Epithelial cell of proximal tubule (primary cell): Measurements from ENCODE around the gene GATAD2B. TPM values are rescaled to one million over a fixed set of nuclear protein-coding genes. Genes with fewer than 3 reads are reported as not detected.
"Not testable (repeated sequence)": the region's sequence is repeated elsewhere in the genome, so short reads cannot be mapped to it uniquely, and the experiment has no call there.

ENCODE experiments used
- DNase-seq: peaks from one replicate; pipeline ENCODE4 v3.0.0-alpha.2; 2011; ENCODE audit warnings: low read depth
- H3K4me3 ChIP-seq: 2 replicates; pipeline ENCODE4 v1.5.1; 2011; ENCODE audit warnings: low read depth, mild to moderate bottlenecking, low read length
- CTCF ChIP-seq: conservative IDR thresholded peaks from 2 replicates; pipeline ENCODE4 v1.5.1; 2012; ENCODE audit warnings: low read depth, mild to moderate bottlenecking, low read length
- total RNA-seq: library from RNA; depleted of rRNA; stranded (reverse); fragments of >200 nt; gene quantifications from 2 replicates; pipeline ENCODE4 v1.2.3, GENCODE V29; 2015

GATAD2B gene
- total RNA-seq, 1 donor from 2014 or later = 6.8 TPM

- no peak for DNase-seq
- no peak for TF ChIP-seq CTCF
Measured at GRCh38 chr1:153906396-153906795, 16.4 kb downstream of the GATAD2B start.

GRCh38 chr1:153905908-153906307 lies 16.9 kb downstream of the GATAD2B start:
- DNase-seq, H3K4me3 ChIP-seq: not testable (repeated sequence)

More at GRCh38 chr1:153906396-153906795, 16.4 kb downstream of the GATAD2B start:
- no peak overlapping the region for H3K4me3 ChIP-seq

- no peak overlapping the region for H3K4me3 ChIP-seq
- no peak for DNase-seq
- no peak for TF ChIP-seq CTCF
Measured at GRCh38 chr1:153903841-153904455, 18.8 kb downstream of the GATAD2B start.

- no peak for TF ChIP-seq CTCF
- no peak overlapping the region for H3K4me3 ChIP-seq
- no peak for DNase-seq
Measured at GRCh38 chr1:153899509-153899908, 23.3 kb downstream of the GATAD2B start.

- not testable (repeated sequence) for DNase-seq, H3K4me3 ChIP-seq
Measured at GRCh38 chr1:153895866-153896265, 26.9 kb downstream of the GATAD2B start.

GRCh38 chr1:153891042-153891441 lies 31.7 kb downstream of the GATAD2B start:
- not testable (repeated sequence) for DNase-seq, H3K4me3 ChIP-seq

- no peak for TF ChIP-seq CTCF
Measured at GRCh38 chr1:153888533-153888932, 34.2 kb downstream of the GATAD2B start.

GRCh38 chr1:153886127-153886526 lies 36.6 kb downstream of the GATAD2B start:
- no peak overlapping the region for H3K4me3 ChIP-seq
- no peak for DNase-seq
- TF ChIP-seq CTCF = no peak

More at GRCh38 chr1:153888533-153888932, 34.2 kb downstream of the GATAD2B start:
- H3K4me3 ChIP-seq = no peak overlapping the region
- DNase-seq = no peak

GRCh38 chr1:153883223-153883622 lies 39.5 kb downstream of the GATAD2B start:
- no peak overlapping the region for H3K4me3 ChIP-seq
- DNase-seq = no peak
- TF ChIP-seq CTCF = no peak
